ENCODE measurements around the gene CXorf38. TPM values are rescaled to one million over a fixed set of nuclear protein-coding genes. Genes with fewer than 3 reads are reported as not detected.

Gene CXorf38
- total RNA-seq, 4 donors from 2014 or later: 8.6 to 15.3 (median 13.3) TPM

- no peak for TF ChIP-seq POLR2AphosphoS5 (IDR thresholded peaks at IDR 0.05)
- Histone ChIP-seq H3K27ac (no peak overlapping the region), H3K9me3 (no peaks in the 10 kb centered on the region), H3K4me1 (no peaks in the 10 kb centered on the region), H3K27me3 (no peaks in the 10 kb centered on the region), H3K36me3 (peaks cover 0 to 7% of the 10 kb centered on the region in 2 donors), H3K4me3 (no peak overlapping the region)
- WGBS, 2 donors (ENCODE audit: low coverage in 1 of 2): 67% methylated on average over 1 to 2 of the region's 18 CpGs
- ATAC-seq: no peak
Observed at GRCh38 chrX:40622479-40623138, 24.8 kb downstream of the CXorf38 start.

GRCh38 chrX:40617566-40617965, 29.8 kb downstream of the CXorf38 start:
- H3K4me1 ChIP-seq: no peaks in the 10 kb centered on the region
- H3K4me3 ChIP-seq: no peak overlapping the region
- no peak for ATAC-seq
- H3K36me3 ChIP-seq: no peaks in the 10 kb centered on the region
- TF ChIP-seq POLR2A (IDR thresholded peaks at IDR 0.05): no peak
- TF ChIP-seq CTCF (IDR thresholded peaks at IDR 0.05): no peak
- TF ChIP-seq EP300 (IDR thresholded peaks at IDR 0.05): no peak
- no peak for TF ChIP-seq POLR2AphosphoS5 (IDR thresholded peaks at IDR 0.05)
- no peaks in the 10 kb centered on the region for H3K9me3 ChIP-seq
- H3K27me3 ChIP-seq: no peaks in the 10 kb centered on the region
- WGBS, 2 donors (ENCODE audit: low coverage in 1 of 2): 42 to 100% methylated on average over 2 of the region's 7 CpGs
- H3K27ac ChIP-seq: no peak overlapping the region

- TF ChIP-seq EP300 (IDR thresholded peaks at IDR 0.05): no peak
- no peak for TF ChIP-seq CTCF (IDR thresholded peaks at IDR 0.05)
- no peak for TF ChIP-seq POLR2AphosphoS5 (IDR thresholded peaks at IDR 0.05)
- TF ChIP-seq POLR2A (IDR thresholded peaks at IDR 0.05): no peak
- 62 to 77% methylated on average over 9 of the region's 9 CpGs for WGBS, 2 donors (ENCODE audit: low coverage in 1 of 2)
- no peaks in the 10 kb centered on the region for H3K9me3 ChIP-seq
- no peaks in the 10 kb centered on the region for H3K4me1 ChIP-seq
- H3K27ac ChIP-seq: no peak overlapping the region
- no peak for ATAC-seq
- H3K27me3 ChIP-seq: no peaks in the 10 kb centered on the region
- no peaks in the 10 kb centered on the region for H3K36me3 ChIP-seq
- no peak overlapping the region for H3K4me3 ChIP-seq
Observed at GRCh38 chrX:40615976-40616375, 31.4 kb downstream of the CXorf38 start.

GRCh38 chrX:40612511-40612910, 34.9 kb downstream of the CXorf38 start:
- WGBS, 2 donors (ENCODE audit: low coverage in 1 of 2): 63 to 100% methylated on average over 1 to 4 of the region's 4 CpGs
- H3K4me3 ChIP-seq: no peak overlapping the region
- TF ChIP-seq CTCF (IDR thresholded peaks at IDR 0.05) (no peak), POLR2A (IDR thresholded peaks at IDR 0.05) (no peak), EP300 (IDR thresholded peaks at IDR 0.05) (no peak), POLR2AphosphoS5 (IDR thresholded peaks at IDR 0.05) (no peak)
- no peaks in the 10 kb centered on the region for H3K36me3 ChIP-seq
- H3K9me3 ChIP-seq: no peaks in the 10 kb centered on the region
- no peaks in the 10 kb centered on the region for H3K4me1 ChIP-seq
- H3K27ac ChIP-seq: no peak overlapping the region
- no peaks in the 10 kb centered on the region for H3K27me3 ChIP-seq
- no peak for ATAC-seq

GRCh38 chrX:40607381-40607780, 40.0 kb downstream of the CXorf38 start:
- peaks cover 0 to 20% of the 10 kb centered on the region in 2 donors for H3K36me3 ChIP-seq
- H3K4me1 ChIP-seq: no peaks in the 10 kb centered on the region
- no peak for TF ChIP-seq POLR2A (IDR thresholded peaks at IDR 0.05)
- TF ChIP-seq EP300 (IDR thresholded peaks at IDR 0.05): no peak
- no peak for TF ChIP-seq CTCF (IDR thresholded peaks at IDR 0.05)
- TF ChIP-seq POLR2AphosphoS5 (IDR thresholded peaks at IDR 0.05): no peak
- H3K9me3 ChIP-seq: no peaks in the 10 kb centered on the region
- no peak for ATAC-seq
- WGBS, 2 donors (ENCODE audit: low coverage in 1 of 2): 43 to 51% methylated on average over 3 of the region's 3 CpGs
- H3K4me3 ChIP-seq: no peak overlapping the region
- H3K27me3 ChIP-seq: no peaks in the 10 kb centered on the region
- no peak overlapping the region for H3K27ac ChIP-seq
